Stimulated activated CD4-positive, alpha-beta T cell treated with anti-CD3 and anti-CD28 coated beads, TNF-alpha, amount 100 ng/mL, for 48 hours (primary cell): Measurements from ENCODE around the gene HES6.

Experiments
- DNase-seq, 3 donors: peaks; one replicate each; pipeline ENCODE4 v3.0.0-alpha.2; 2020; ENCODE audit warnings: low read depth in 3 of 3

The HES6 gene

GRCh38 chr2:238235856-238236255 is 4.0 kb downstream of the HES6 start:
- DNase-seq, result no peak

GRCh38 chr2:238235331-238235732 is 4.5 kb downstream of the HES6 start:
- no peak for DNase-seq

- DNase-seq, result no peak
Observed at GRCh38 chr2:238233625-238234024, 6.2 kb downstream of the HES6 start.

DNA sequence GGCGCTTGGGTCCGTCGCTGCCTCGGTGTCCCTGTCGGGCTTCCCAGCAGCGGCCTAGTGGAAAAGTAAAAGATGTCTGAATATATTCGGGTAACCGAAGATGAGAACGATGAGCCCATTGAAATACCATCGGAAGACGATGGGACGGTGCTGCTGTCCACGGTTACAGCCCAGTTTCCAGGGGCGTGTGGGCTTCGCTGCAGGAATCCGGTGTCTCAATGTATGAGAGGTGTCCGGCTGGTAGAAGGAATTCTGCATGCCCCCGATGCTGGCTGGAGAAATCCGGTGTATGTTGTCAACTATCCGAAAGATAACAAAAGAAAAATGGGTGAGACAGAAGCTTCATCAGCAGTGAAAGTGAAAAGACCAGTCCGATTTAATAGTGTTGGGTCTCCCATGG is 8.0 kb downstream of the HES6 start:
- no peak for DNase-seq

- peak; percentile 37 to 66 (median 54) for DNase-seq
Observed at GRCh38 chr2:238231251-238231793, 8.5 kb downstream of the HES6 start.

- DNase-seq, result no peak
Observed at GRCh38 chr2:238230699-238231098, 9.1 kb downstream of the HES6 start.

DNA sequence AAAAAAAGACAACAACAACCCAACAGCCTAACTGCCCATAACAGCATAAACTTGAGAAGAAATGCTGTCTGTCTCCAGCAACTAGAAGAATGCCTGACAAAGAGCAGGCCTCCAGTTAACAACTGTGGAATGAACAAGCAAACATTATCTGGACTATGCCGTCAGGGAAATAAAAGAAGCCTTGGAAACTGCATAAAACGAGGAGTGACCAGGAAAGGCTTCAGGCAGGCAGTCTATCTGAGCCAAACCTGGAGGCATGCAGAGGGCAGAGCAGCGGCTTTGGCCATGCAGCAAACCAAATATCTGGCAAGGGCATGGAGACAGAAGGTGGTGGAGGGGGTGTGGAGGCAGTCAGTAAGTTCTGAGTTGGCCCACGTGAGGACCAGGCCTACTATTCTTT is 11.1 kb downstream of the HES6 start:
- DNase-seq, result no peak

- no peak for DNase-seq
Observed at GRCh38 chr2:238227587-238228032, 12.2 kb downstream of the HES6 start.

- DNase-seq, result no peak
Observed at GRCh38 chr2:238226698-238227586, 12.9 kb downstream of the HES6 start.

GRCh38 chr2:238225911-238226697 is 13.7 kb downstream of the HES6 start:
- DNase-seq, result no peak

- no peak for DNase-seq
Observed at GRCh38 chr2:238225121-238225520, 14.7 kb downstream of the HES6 start.

- no peak for DNase-seq
Observed at GRCh38 chr2:238224356-238225035, 15.3 kb downstream of the HES6 start.

- no peak for DNase-seq
Observed at GRCh38 chr2:238220892-238221521, 18.8 kb downstream of the HES6 start.

DNA sequence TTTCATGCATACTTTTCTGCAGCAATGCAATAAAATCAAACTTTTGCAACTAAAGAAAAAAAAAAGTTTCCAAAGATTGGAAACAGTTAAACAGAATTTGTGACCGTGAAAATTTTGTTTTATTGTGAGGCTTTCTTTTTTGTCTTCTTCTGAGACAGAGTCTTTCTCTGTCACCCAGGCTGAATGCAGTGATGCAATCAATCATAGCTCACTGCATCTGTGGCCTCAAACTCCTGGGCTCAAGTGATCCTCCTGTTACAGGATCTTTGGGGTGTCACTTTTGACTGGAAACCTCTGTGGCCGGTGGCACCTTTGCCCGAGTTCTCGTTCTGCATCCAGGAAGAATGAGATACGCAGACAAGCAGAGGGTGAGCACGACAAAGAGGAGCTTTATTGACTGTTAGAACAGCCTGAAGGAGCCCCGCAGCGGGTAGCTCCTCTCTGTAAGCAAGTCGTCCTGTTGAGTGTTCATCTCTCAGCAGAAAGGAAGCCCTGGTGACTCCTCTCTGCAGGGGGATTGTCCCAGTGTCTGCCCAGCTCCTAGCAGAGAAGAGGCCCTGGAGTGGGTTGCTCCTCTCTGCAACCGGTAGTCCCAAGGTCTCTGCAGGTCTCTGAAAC is 19.5 kb downstream of the HES6 start:
- DNase-seq, result no peak

DNA sequence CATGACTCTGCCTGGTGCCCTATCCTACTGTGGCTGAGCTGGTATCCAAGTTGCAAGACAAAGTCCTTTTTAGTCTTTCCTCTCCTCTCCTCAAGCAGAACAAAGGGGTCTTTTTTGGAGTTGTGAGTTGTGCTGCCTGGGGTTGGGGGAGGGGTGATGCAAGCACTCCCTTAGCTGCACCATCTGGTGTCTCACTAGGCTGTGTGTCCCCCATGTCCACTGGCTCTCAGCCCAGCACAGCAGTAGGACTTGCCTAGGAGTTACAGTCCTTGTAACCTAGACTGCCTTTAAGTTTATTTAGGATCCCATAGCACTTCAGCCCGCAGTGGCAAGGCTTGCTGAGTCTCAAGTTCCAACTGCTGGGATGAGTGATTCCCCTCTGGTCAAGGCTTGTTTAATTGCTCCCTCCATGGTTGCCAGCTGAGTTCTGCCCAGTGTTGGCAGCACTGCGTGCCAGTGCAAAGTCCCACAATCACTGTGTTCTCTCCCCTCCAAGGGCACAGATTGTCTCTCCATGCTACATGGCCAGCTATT is 23.1 kb downstream of the HES6 start:
- DNase-seq, result no peak

DNA sequence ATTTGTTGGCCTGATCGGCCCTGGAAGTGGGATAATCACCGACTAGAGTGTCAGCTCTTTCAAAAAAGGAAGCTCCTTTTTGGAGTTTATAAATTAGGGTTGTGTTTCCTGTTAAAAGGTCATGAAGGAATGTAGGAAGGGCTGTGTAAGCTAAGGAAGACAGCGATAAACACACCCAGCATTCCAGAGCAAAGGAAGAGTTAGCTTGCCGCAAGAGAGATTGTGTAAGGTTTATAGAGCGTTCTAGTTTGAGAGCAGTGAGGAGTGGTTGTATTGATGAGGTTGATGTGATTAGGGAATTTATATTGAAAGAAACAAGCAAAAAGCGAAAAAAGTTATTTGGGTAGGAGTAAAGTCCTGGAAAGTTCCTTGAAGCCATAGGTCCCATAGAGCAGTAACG is 32.8 kb downstream of the HES6 start:
- DNase-seq, result no peak

- no peak for DNase-seq
Observed at GRCh38 chr2:238203973-238204683, 35.7 kb downstream of the HES6 start.

GRCh38 chr2:238203094-238203972 is 36.5 kb downstream of the HES6 start, which contains the start of gene ILKAP:
Gene ILKAP, minus strand, starts transcription at chr2:238203695. Its CDS starts 142 bp downstream, at chr2:238203553.
- peak; percentile 75 to 89 (median 78) for DNase-seq
